ENCODE data around the gene FAM120AOS.

FAM120AOS gene

GRCh38 chr9:93453047-93453914 is at the start of gene FAM120AOS:
TSS of gene FAM120AOS (minus strand) at chr9:93453581. CDS start at chr9:93452709, 872 bp downstream.
- peak; percentile 94 for DNase-seq

DNA sequence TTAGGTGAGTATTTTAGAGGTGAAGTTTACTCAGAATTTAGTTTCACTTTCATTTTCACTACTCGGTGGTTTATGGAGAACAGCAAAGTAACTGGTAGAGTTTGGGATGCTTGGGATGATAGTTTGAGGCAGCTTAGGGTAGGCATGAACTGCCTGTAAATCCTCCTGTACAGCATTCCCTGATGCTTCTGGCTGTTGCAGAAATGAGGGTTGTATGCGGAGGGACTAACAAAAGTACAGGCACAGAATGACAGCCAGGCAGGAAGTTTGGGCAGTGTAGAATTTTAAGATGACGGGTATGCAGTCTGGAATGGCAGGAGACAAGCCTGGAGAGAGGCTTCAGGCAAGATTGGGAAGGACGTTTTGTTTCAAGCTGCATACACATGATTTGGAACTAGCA is 48.0 kb upstream of the FAM120AOS start:
- no peak for DNase-seq

- DNase-seq, result no peak
These were observed 47.4 kb upstream of the FAM120AOS start for GRCh38 chr9:93500571-93501298.

GRCh38 chr9:93496285-93496684 is 42.9 kb upstream of the FAM120AOS start:
- no peak for DNase-seq

DNA sequence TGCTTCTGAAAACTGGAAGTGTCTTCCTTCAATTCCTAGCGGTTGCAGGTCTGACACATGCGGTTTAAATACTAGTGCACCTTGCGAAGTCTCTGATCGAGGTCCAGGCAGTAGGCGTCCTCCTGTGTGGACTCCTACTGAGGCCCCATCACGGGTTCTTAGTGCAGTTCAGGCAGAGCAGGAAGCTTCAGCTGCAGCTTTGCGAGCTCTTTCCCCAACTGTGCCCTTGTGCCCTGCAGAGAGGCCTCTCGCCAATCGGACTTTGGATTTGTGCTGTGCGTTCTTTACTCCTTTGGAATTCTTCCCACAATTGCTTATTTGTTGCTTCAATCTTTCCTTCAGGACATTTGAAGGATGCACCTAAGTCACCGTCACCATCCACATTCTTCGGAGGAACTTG is 40.6 kb upstream of the FAM120AOS start:
- DNase-seq, result no peak

GRCh38 chr9:93492327-93492726 is 38.9 kb upstream of the FAM120AOS start:
- no peak for DNase-seq

- DNase-seq, result no peak
These were observed 38.3 kb upstream of the FAM120AOS start for GRCh38 chr9:93491593-93492232.

GRCh38 chr9:93488244-93488643 is 34.9 kb upstream of the FAM120AOS start:
- no peak for DNase-seq

DNA sequence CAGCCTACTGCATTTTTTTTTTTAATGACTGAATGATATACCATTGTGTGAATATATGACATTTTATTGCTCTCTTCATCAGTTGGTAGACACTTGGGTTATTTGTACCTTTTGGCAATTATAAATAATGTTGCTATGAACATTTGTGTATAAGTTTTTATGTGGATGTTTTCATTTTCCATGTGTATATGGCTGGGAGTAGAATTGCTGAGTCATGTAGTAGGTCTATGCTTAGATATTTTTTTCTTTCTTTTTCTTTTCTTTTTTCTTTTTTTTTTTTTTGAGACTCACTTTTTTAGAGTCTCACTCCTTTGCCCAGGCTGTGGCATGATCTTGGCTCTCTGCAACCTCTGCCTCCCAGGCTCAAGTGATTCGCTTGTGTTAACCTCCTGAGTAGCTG is 32.9 kb upstream of the FAM120AOS start:
- DNase-seq, result no peak

DNA sequence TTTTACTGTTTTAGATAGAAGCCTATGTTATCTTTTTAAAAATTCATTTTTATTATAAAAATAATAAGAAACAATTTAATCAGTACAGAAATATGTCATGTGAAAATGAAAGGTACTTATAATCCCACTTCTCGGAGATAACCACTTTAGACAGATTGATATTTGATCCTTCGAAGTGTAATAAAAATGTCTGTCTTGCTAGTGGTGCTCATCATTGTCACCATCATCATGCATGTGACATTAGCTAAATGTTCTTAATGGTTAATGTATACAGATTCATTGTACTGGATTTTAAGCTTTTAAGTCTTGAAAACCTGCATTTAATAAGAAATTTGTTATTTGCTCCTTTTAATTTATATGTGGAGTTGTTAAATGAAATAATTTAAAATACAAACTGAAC is 30.1 kb upstream of the FAM120AOS start:
- no peak for DNase-seq

DNA sequence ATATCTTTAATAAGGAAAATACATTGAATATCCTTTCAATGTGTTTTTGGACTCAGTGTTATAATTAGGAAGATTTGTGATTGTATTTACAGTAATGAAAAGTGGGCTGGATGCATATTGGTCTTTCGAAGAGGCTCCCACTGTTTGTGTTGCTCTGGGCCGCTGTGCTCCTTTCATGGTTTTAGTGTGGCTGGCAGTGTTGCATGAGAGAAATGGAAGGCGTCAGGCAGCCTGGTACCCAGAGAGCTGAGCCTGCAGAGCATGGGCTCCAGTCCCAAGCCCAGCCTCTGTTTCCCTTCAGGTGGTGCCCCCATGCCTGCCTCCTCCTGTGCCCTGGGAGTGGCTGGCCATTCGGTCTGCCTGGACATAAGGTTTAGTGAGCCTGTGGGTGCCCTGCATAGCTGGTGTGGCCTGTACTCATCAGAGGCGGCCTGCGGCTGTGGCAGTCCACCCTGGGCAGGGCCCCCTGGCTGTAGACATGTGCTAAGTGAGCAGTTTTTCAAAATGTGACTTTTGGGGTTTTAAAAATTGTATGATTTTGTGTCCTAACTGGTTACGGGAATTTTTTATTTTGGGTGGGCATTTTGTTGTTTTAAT is 27.4 kb upstream of the FAM120AOS start:
- no peak for DNase-seq

- DNase-seq, result no peak
These were observed 26.9 kb upstream of the FAM120AOS start for GRCh38 chr9:93480262-93480661.

GRCh38 chr9:93479726-93480125 is 26.3 kb upstream of the FAM120AOS start:
- DNase-seq, result no peak

DNA sequence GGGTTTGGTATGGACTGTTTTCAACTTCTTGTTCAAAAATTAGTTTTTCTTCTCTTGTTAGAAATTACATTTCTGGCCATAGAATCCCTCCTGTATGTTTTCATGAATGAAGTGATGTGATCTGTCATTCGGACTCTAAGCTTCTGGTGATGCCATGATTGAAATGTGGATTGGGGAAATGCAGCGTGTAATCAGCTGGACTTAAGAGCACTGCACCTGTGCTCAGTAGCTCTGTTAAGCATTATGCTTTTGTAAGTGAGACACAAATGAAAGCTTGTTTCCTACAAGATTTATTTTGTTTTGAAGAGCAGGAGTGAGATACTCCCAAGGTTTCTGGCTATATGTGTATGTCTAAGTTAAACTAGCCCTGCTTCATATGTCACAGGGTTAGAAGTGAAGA is 24.0 kb upstream of the FAM120AOS start:
- DNase-seq, result no peak

- no peak for DNase-seq
These were observed 23.5 kb upstream of the FAM120AOS start for GRCh38 chr9:93476924-93477323.

GRCh38 chr9:93475856-93476255 is 22.5 kb upstream of the FAM120AOS start:
- DNase-seq, result no peak

GRCh38 chr9:93475108-93475507 is 21.7 kb upstream of the FAM120AOS start:
- no peak for DNase-seq

- no peak for DNase-seq
These were observed 20.0 kb upstream of the FAM120AOS start for GRCh38 chr9:93473411-93473810.

GRCh38 chr9:93471124-93471523 is 17.7 kb upstream of the FAM120AOS start:
- DNase-seq, result no peak

- no peak for DNase-seq
These were observed 17.0 kb upstream of the FAM120AOS start for GRCh38 chr9:93470391-93470790.

- no peak for DNase-seq
These were observed 15.5 kb upstream of the FAM120AOS start for GRCh38 chr9:93468763-93469456.

DNA sequence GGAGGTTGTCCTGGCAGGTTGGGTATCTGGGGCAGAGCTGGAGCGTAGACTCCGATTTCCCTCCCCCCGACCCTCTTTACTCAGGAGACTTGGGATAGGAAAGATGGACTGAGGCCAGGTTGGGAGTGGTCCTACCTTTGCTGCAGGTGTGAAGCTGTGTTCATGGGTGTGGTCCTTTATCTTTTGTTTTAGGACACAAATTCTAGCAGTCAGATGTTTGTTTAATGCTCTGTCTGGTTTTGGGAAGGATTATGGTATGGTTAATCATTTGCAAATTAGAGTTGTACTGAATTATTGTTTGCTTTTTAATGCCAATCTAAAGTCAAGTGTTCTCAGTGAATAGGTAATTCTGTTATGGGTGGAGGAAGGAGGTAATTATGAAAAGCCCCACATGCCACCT is 14.1 kb upstream of the FAM120AOS start:
- no peak for DNase-seq

GRCh38 chr9:93467062-93467416 is 13.7 kb upstream of the FAM120AOS start:
- DNase-seq, result no peak

Data from eye (tissue), 1 donor.